Renal cortex interstitium (tissue), 11 donors: Measurements from ENCODE around the gene TMEM38B. TPM values are rescaled to one million over a fixed set of nuclear protein-coding genes. Genes with fewer than 3 reads are reported as not detected.
"Not testable (repeated sequence)": the region's sequence is repeated elsewhere in the genome, so short reads cannot be mapped to it uniquely, and the experiment has no call there.

Experiments
- DNase-seq, 11 donors: peaks; one replicate each; pipeline ENCODE4 v3.0.0-alpha.2; 2013; ENCODE audit warnings: low read depth in 9 of 11, low spot score in 4 of 11; ENCODE audit errors: extremely low read depth in 1 of 11
- polyA plus RNA-seq, 3 donors: library from polyadenylated mRNA; unstranded; fragments of 120-200 nt; gene quantifications; one replicate each; pipeline ENCODE4 v1.2.1, GENCODE V29; 2013; ENCODE audit not compliant: insufficient read length in 3 of 3

TMEM38B gene
- polyA plus RNA-seq, 3 donors = 38.4 to 47.0 (median 43.5) TPM

GRCh38 chr9:105706156-105706555, 11.8 kb downstream of the TMEM38B start:
- no peak for DNase-seq

GRCh38 chr9:105708405-105708804, 14.1 kb downstream of the TMEM38B start:
- no peak for DNase-seq

- no peak for DNase-seq
Measured at GRCh38 chr9:105710638-105711037, 16.3 kb downstream of the TMEM38B start.

- no peak for DNase-seq
Measured at GRCh38 chr9:105711867-105712266, 17.5 kb downstream of the TMEM38B start.

GRCh38 chr9:105712297-105712696, 18.0 kb downstream of the TMEM38B start:
- DNase-seq = no peak

- DNase-seq = no peak
Measured at GRCh38 chr9:105712773-105713172, 18.4 kb downstream of the TMEM38B start.

- DNase-seq = no peak
Measured at GRCh38 chr9:105713260-105714019, 19.1 kb downstream of the TMEM38B start.

- no peak for DNase-seq
Measured at GRCh38 chr9:105714020-105714331, 19.6 kb downstream of the TMEM38B start.

- DNase-seq = no peak
Measured at GRCh38 chr9:105716146-105716545, 21.8 kb downstream of the TMEM38B start.

GRCh38 chr9:105722099-105722498, 27.8 kb downstream of the TMEM38B start:
- DNase-seq = no peak

- no peak for DNase-seq
Measured at GRCh38 chr9:105725370-105725769, 31.0 kb downstream of the TMEM38B start.

GRCh38 chr9:105728230-105728629, 33.9 kb downstream of the TMEM38B start:
- DNase-seq = not testable (repeated sequence)

GRCh38 chr9:105731420-105731819, 37.1 kb downstream of the TMEM38B start:
- not testable (repeated sequence) for DNase-seq

GRCh38 chr9:105735366-105735765, 41.0 kb downstream of the TMEM38B start:
- no peak for DNase-seq

- no peak for DNase-seq
Measured at GRCh38 chr9:105737205-105737604, 42.9 kb downstream of the TMEM38B start.

- DNase-seq = no peak
Measured at GRCh38 chr9:105742088-105742487, 47.7 kb downstream of the TMEM38B start.

GRCh38 chr9:105747325-105747724, 53.0 kb downstream of the TMEM38B start:
- DNase-seq = not testable (repeated sequence)

- no peak for DNase-seq
Measured at GRCh38 chr9:105751761-105752160, 57.4 kb downstream of the TMEM38B start.

GRCh38 chr9:105757496-105758251, 63.3 kb downstream of the TMEM38B start:
- no peak for DNase-seq

GRCh38 chr9:105760053-105760452, 65.7 kb downstream of the TMEM38B start:
- DNase-seq = no peak
